Prostate gland (tissue), 2 donors: ENCODE results near the gene TFAP2B.

ENCODE experiments used
- CTCF ChIP-seq, 4 experiments: fragments of 200-600 bp in 2 of 4; fragments of 450-650 bp in 2 of 4; sonication (generic) in 2 of 4; IDR thresholded peaks; 1 replicate in 3 of 4; 2 replicates in 1 of 4; pipeline ENCODE4 v1.5.1; 2016 to 2019; ENCODE audit warnings: antibody characterized with exemption in 4 of 4, mild to moderate bottlenecking in 2 of 4, moderate library complexity in 2 of 4
- POLR2A ChIP-seq: fragments of 450-650 bp; IDR thresholded peaks from one replicate; pipeline ENCODE4 v1.6.1; 2016; ENCODE audit warnings: antibody characterized with exemption, mild to moderate bottlenecking
- POLR2AphosphoS5 ChIP-seq: sonication (generic); formaldehyde crosslinking; IDR thresholded peaks from one replicate; pipeline ENCODE4 v1.6.1; 2017; ENCODE audit warnings: antibody characterized with exemption

GRCh38 chr6:50834929-50835410, 16.3 kb downstream of the TFAP2B start:
- no peak for TF ChIP-seq POLR2A
- TF ChIP-seq CTCF (IDR thresholded peaks at IDR 0.05) = no peak
- no peak for TF ChIP-seq POLR2AphosphoS5
